Measurements from ENCODE around the gene CXXC5. TPM values are rescaled to one million over a fixed set of nuclear protein-coding genes. Genes with fewer than 3 reads are reported as not detected.
A peak's percentile ranks its signal among the peaks of the same experiment; 100 is the strongest.

Gene CXXC5
- total and polyA plus RNA-seq, 9 of the 15 experiments (the other 6 are each of a cell fraction or from before 2014, with no cell fraction given) = 1.9 to 123 (median 45.8) TPM

DNA sequence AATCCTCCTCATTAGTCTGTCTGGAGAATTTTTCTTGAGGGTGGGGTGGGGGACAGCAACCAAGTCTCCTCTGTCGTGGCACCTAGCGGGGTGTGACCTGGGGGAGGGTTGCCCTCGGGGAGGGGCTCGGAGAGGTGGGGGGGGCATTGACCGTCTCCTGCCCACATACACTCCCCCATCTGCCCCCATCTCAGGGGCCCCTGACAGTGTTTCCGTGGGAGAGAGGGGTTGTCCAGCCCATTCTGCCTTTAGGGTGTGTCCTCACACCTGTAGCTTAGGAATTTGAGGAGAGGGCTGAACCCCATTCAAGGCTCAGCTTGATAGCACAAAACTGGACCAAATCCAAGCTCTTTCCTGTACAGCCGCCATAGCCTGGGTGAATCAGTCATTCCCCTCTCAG is 5.9 kb upstream of the CXXC5 start:
- POLR2A ChIA-PET = interaction anchor here (0.6 kb wide), 1 partner anchor 541 kb away, joined by 3 read pairs; no protein-coding TSS in a partner anchor
- H3K9ac ChIP-seq (ENCODE audit: insufficient read depth in 1 of 2, low read depth in 2 of 2, low read length in 2 of 2) = no peak overlapping the region
- no peak overlapping the region for H2AFZ ChIP-seq (ENCODE audit: low read depth, low read length)
- no peaks in the 10 kb centered on the region for H3K36me3 ChIP-seq (ENCODE audit: control insufficient read depth, insufficient read depth, low read length)
- peaks cover 42 to 50% of the 10 kb centered on the region in 2 experiments for H3K4me1 ChIP-seq (replicated peaks in 1 of 2; ENCODE audit: control insufficient read depth in 2 of 2, insufficient read depth in 2 of 2, low read length in 2 of 2)
- no peak for DNase-seq (ENCODE audit: extremely low read depth in 1 of 4, low spot score in 3 of 4)
- CTCF ChIA-PET (ENCODE audit: low intra/inter-chr PET ratio) = no interaction called here
- in situ Hi-C loops (cut with MboI) = no loop called here
- TF ChIP-seq NFIC (IDR thresholded peaks at IDR 0.05) (peak; percentile 14; the same call in 1 of the 2 replicates), ZBTB2 (IDR thresholded peaks at IDR 0.05) (no peak)
- intact Hi-C loops (cut with micrococcal nuclease) = no loop called here
- no peak for FAIRE-seq
- H3K9me1 ChIP-seq (ENCODE audit: control insufficient read depth, insufficient read depth, low read length) = no peaks in the 10 kb centered on the region
- no peak overlapping the region for H3K27ac ChIP-seq (ENCODE audit: extremely low read depth, low read depth, low read length)
- no TSS peak for BruUV-seq (replicated peaks)
- no peaks in the 10 kb centered on the region for H4K20me1 ChIP-seq (replicated peaks; ENCODE audit: control insufficient read depth, insufficient read depth, low read length)
- no peaks in the 10 kb centered on the region for H3K27me3 ChIP-seq (ENCODE audit: control insufficient read depth in 2 of 2, insufficient read depth in 2 of 2, low read length in 2 of 2)
- ATAC-seq = no peak
- WGBS (ENCODE audit: insufficient coverage, low coverage, missing lambda C conversion rate) = 62% methylated on average over 7 of the region's 7 CpGs
- no peaks in the 10 kb centered on the region for H3K9me3 ChIP-seq (replicated peaks; ENCODE audit: control insufficient read depth, insufficient read depth, low read depth, low read length)
- no peak overlapping the region for H3K4me3 ChIP-seq
- no peak overlapping the region for H3K4me2 ChIP-seq (ENCODE audit: insufficient read depth, low read length)
- peaks cover 4% of the 10 kb centered on the region; the same call in 2 of the 3 replicates for H3K79me2 ChIP-seq (ENCODE audit: control insufficient read depth, insufficient read depth, low read length)

All from K562 (cell line).